ENCODE measurements around the gene SLC2A13.

The SLC2A13 gene

DNA sequence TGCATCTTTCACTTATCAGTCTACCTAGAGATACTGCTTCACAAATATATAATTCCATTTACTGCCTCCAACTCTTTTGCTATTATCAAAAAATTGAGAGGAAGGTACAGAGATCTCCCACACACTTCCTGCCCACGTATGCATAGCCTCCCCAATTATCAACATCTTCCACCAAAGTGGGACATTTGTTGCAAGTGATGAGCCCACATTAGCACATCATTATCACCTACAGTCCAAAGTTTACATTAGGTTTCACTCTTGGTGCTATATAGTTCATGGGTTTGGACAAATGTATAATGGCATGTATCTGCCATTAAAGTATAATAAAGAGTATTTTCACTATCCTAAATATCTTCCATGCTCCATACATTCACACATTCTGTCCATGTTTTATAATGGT lies 66.3 kb downstream of the SLC2A13 start:
- Histone ChIP-seq H3K27me3 (ENCODE audit: insufficient read depth, poor library complexity, severe bottlenecking) (no peaks in the 10 kb centered on the region), H3K4me1 (ENCODE audit: insufficient read depth, poor library complexity, severe bottlenecking) (no peaks in the 10 kb centered on the region), H3K9me3 (ENCODE audit: severe bottlenecking) (no peaks in the 10 kb centered on the region), H3K27ac (ENCODE audit: poor library complexity, severe bottlenecking) (no peak overlapping the region), H3K4me3 (ENCODE audit: severe bottlenecking) (no peak overlapping the region), H3K36me3 (ENCODE audit: low read depth) (no peaks in the 10 kb centered on the region)
- DNase-seq (ENCODE audit: low spot score) (no peak), ATAC-seq (ENCODE audit: low read depth) (no peak)
- no peak for TF ChIP-seq CTCF (IDR thresholded peaks at IDR 0.05; ENCODE audit: poor library complexity, severe bottlenecking)

GRCh38 chr12:40038619-40039018 lies 67.3 kb downstream of the SLC2A13 start:
- Histone ChIP-seq H3K27me3 (ENCODE audit: insufficient read depth, poor library complexity, severe bottlenecking) (no peaks in the 10 kb centered on the region), H3K4me3 (ENCODE audit: severe bottlenecking) (no peak overlapping the region), H3K4me1 (ENCODE audit: insufficient read depth, poor library complexity, severe bottlenecking) (no peaks in the 10 kb centered on the region), H3K36me3 (ENCODE audit: low read depth) (no peaks in the 10 kb centered on the region), H3K9me3 (ENCODE audit: severe bottlenecking) (no peaks in the 10 kb centered on the region), H3K27ac (ENCODE audit: poor library complexity, severe bottlenecking) (no peak overlapping the region)
- DNase-seq (ENCODE audit: low spot score) (no peak), ATAC-seq (ENCODE audit: low read depth) (no peak)
- no peak for TF ChIP-seq CTCF (IDR thresholded peaks at IDR 0.05; ENCODE audit: poor library complexity, severe bottlenecking)

DNA sequence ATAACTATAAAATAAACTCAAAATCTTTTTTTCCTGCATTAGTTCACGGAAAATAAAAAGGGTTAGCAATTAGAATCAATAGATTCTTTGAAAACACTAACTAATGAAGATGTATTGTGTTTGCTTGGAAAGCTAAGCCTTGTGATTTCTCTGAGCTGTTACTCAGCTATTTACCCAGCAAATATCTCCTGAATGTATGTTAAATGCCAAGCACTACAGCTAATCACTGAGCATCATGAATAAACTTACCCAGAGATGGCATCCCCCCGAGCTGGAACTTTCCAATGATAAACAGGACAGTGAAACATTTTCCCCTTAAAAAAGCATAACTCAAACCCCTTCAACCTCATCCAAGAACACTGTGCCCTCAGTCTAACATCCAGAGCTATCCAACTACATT lies 71.2 kb downstream of the SLC2A13 start:
- no peak overlapping the region for H3K4me3 ChIP-seq (ENCODE audit: severe bottlenecking)
- ATAC-seq (ENCODE audit: low read depth) (no peak), DNase-seq (ENCODE audit: low spot score) (no peak)
- no peaks in the 10 kb centered on the region for H3K27me3 ChIP-seq (ENCODE audit: insufficient read depth, poor library complexity, severe bottlenecking)
- no peak overlapping the region for H3K27ac ChIP-seq (ENCODE audit: poor library complexity, severe bottlenecking)
- H3K9me3 ChIP-seq (ENCODE audit: severe bottlenecking): no peaks in the 10 kb centered on the region
- H3K4me1 ChIP-seq (ENCODE audit: insufficient read depth, poor library complexity, severe bottlenecking): no peaks in the 10 kb centered on the region
- no peaks in the 10 kb centered on the region for H3K36me3 ChIP-seq (ENCODE audit: low read depth)
- TF ChIP-seq CTCF (IDR thresholded peaks at IDR 0.05; ENCODE audit: poor library complexity, severe bottlenecking): no peak

DNA sequence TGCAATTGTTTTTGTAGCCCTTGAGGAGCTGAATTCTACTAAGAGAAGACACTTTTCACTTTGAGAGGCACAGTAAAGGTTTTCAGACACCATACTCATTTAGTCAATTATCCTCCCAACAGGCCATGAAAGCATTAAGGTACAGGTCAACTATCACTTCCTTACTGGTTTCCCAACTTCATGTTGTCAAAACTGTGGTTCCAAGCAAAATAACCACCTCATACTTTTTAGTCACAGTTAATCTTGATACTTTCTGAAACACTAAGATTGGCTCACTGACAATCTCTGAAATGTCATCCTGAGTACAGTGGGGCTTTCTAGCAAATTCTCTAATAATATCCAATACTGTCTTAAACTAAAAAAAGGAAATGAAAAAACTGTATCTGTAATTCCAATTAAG lies 71.7 kb downstream of the SLC2A13 start:
- ATAC-seq (ENCODE audit: low read depth): no peak
- no peak overlapping the region for H3K27ac ChIP-seq (ENCODE audit: poor library complexity, severe bottlenecking)

GRCh38 chr12:40033242-40033630 lies 72.6 kb downstream of the SLC2A13 start:
- no peak for DNase-seq (ENCODE audit: low spot score)

More for the DNA sequence above, 71.7 kb downstream of the SLC2A13 start:
- Histone ChIP-seq H3K4me3 (ENCODE audit: severe bottlenecking) (no peak overlapping the region), H3K9me3 (ENCODE audit: severe bottlenecking) (no peaks in the 10 kb centered on the region), H3K36me3 (ENCODE audit: low read depth) (no peaks in the 10 kb centered on the region), H3K4me1 (ENCODE audit: insufficient read depth, poor library complexity, severe bottlenecking) (no peaks in the 10 kb centered on the region), H3K27me3 (ENCODE audit: insufficient read depth, poor library complexity, severe bottlenecking) (no peaks in the 10 kb centered on the region)
- TF ChIP-seq CTCF (IDR thresholded peaks at IDR 0.05; ENCODE audit: poor library complexity, severe bottlenecking): no peak
- DNase-seq (ENCODE audit: low spot score): no peak

More at GRCh38 chr12:40033242-40033630, 72.6 kb downstream of the SLC2A13 start:
- ATAC-seq (ENCODE audit: low read depth): no peak
- Histone ChIP-seq H3K4me3 (ENCODE audit: severe bottlenecking) (no peak overlapping the region), H3K36me3 (ENCODE audit: low read depth) (no peaks in the 10 kb centered on the region), H3K4me1 (ENCODE audit: insufficient read depth, poor library complexity, severe bottlenecking) (no peaks in the 10 kb centered on the region), H3K27ac (ENCODE audit: poor library complexity, severe bottlenecking) (no peak overlapping the region), H3K9me3 (ENCODE audit: severe bottlenecking) (no peaks in the 10 kb centered on the region), H3K27me3 (ENCODE audit: insufficient read depth, poor library complexity, severe bottlenecking) (no peaks in the 10 kb centered on the region)
- TF ChIP-seq CTCF (IDR thresholded peaks at IDR 0.05; ENCODE audit: poor library complexity, severe bottlenecking): no peak
